ENCODE results near the gene ADSL. TPM values are rescaled to one million over a fixed set of nuclear protein-coding genes. Genes with fewer than 3 reads are reported as not detected.
"Not testable (repeated sequence)": the region's sequence is repeated elsewhere in the genome, so short reads cannot be mapped to it uniquely, and the experiment has no call there.

The ADSL gene
- 100 to 1,000 TPM in 9 of 12 donors, 10 to 100 TPM in 2, not detected in 1; 90.8 to 234 (median 197) TPM for polyA plus RNA-seq (ENCODE audit: insufficient read length in 12 of 12)
- long read RNA-seq, donor 1, full-length matches to known transcripts: 17 of 40 reads
- long read RNA-seq, donor 1, partial matches to known transcripts: 23 of 40 reads
- long read RNA-seq, donor 1, other reads (novel, unspliced or antisense): 0 of 40 reads
- long read RNA-seq, donor 2, full-length matches to known transcripts: 51 of 158 reads
- long read RNA-seq, donor 2, partial matches to known transcripts: 97 of 158 reads
- long read RNA-seq, donor 2, other reads (novel, unspliced or antisense): 10 of 158 reads
- long read RNA-seq, donor 3, full-length matches to known transcripts: 27 of 50 reads
- long read RNA-seq, donor 3, partial matches to known transcripts: 23 of 50 reads
- long read RNA-seq, donor 3, other reads (novel, unspliced or antisense): 0 of 50 reads
- long read RNA-seq, donor 4, full-length matches to known transcripts: 16 of 68 reads
- long read RNA-seq, donor 4, partial matches to known transcripts: 52 of 68 reads
- long read RNA-seq, donor 4, other reads (novel, unspliced or antisense): 0 of 68 reads
- long read RNA-seq, donor 5, full-length matches to known transcripts: 62 of 237 reads
- long read RNA-seq, donor 5, partial matches to known transcripts: 175 of 237 reads
- long read RNA-seq, donor 5, other reads (novel, unspliced or antisense): 0 of 237 reads
- long read RNA-seq, donor 6, full-length matches to known transcripts: 24 of 95 reads
- long read RNA-seq, donor 6, partial matches to known transcripts: 71 of 95 reads
- long read RNA-seq, donor 6, other reads (novel, unspliced or antisense): 0 of 95 reads
- long read RNA-seq, donor 7, full-length matches to known transcripts: 21 of 39 reads
- long read RNA-seq, donor 7, partial matches to known transcripts: 18 of 39 reads
- long read RNA-seq, donor 7, other reads (novel, unspliced or antisense): 0 of 39 reads
- long read RNA-seq, donor 8, full-length matches to known transcripts: 62 of 217 reads
- long read RNA-seq, donor 8, partial matches to known transcripts: 155 of 217 reads
- long read RNA-seq, donor 8, other reads (novel, unspliced or antisense): 0 of 217 reads
- long read RNA-seq, donor 9, full-length matches to known transcripts: 25 of 54 reads
- long read RNA-seq, donor 9, partial matches to known transcripts: 29 of 54 reads
- long read RNA-seq, donor 9, other reads (novel, unspliced or antisense): 0 of 54 reads
- long read RNA-seq, donor 10, full-length matches to known transcripts: 65 of 197 reads
- long read RNA-seq, donor 10, partial matches to known transcripts: 132 of 197 reads
- long read RNA-seq, donor 10, other reads (novel, unspliced or antisense): 0 of 197 reads
- long read RNA-seq, donor 11, full-length matches to known transcripts: 56 of 136 reads
- long read RNA-seq, donor 11, partial matches to known transcripts: 80 of 136 reads
- long read RNA-seq, donor 11, other reads (novel, unspliced or antisense): 0 of 136 reads

DNA sequence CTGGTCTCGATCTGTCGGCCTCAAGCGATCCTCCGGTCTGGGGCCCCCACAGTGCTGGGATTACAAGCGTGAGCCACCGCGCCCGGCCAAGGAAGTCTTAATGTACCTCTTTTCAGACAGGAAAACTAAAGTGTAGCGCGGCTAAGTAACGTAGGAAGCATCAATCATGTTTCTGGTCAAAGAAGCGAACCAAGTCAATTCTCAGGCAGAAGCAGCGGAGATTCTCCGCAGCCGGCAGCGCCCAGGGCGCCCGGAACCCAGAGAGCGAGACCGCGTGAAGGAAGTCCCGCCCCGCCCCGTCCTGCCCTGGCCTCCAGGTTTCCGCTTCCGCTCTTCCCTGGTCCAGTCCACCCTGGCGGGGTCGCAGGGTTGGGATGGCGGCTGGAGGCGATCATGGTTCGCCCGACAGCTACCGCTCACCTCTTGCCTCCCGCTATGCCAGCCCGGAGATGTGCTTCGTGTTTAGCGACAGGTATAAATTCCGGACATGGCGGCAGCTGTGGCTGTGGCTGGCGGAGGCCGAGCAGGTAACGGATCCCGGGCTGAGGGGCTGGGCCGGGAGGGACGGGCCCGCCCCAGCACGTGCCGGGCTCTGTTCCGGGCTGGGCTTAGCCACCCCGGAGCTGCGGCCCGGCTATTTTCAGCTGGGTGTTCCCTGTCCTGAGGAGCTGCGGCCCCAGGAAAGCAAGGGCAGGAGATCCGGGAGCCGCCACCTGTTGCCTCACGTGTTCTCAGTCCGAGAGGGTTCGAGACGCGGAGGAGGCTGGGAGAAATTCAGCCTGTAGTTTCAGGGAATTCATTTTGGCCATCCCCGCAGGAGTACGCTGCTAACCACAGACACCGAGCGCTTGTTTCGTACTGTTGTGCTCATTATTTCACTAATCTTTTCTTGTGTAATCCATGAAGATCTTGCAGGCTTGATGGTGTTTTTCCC lies at the start of gene ADSL:
Gene ADSL (plus strand): TSS at position 316 of the 934 bp plus-strand sequence. CDS start 59 bp downstream, at position 375.
- DNase-seq: peak; percentile 93

DNA sequence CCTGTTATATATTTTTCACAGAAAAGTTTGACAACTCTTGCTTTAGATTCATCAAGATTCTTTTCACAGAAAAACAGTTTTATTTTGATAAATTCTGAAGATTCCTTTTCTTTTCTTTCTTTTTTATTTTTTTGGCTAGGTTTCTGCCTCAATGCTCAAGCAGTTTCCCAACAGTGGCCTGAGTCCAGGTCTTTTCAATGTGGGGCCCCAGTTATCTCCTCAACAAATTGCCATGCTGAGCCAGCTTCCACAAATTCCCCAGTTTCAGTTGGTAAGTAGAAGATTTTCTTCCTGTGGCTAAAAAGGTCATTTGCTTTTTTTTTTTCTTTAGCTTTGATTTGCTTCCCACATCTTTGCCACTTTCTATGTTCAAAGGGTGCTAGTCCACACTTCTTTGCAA lies 46.0 kb upstream of the ADSL start:
- DNase-seq: no peak

DNA sequence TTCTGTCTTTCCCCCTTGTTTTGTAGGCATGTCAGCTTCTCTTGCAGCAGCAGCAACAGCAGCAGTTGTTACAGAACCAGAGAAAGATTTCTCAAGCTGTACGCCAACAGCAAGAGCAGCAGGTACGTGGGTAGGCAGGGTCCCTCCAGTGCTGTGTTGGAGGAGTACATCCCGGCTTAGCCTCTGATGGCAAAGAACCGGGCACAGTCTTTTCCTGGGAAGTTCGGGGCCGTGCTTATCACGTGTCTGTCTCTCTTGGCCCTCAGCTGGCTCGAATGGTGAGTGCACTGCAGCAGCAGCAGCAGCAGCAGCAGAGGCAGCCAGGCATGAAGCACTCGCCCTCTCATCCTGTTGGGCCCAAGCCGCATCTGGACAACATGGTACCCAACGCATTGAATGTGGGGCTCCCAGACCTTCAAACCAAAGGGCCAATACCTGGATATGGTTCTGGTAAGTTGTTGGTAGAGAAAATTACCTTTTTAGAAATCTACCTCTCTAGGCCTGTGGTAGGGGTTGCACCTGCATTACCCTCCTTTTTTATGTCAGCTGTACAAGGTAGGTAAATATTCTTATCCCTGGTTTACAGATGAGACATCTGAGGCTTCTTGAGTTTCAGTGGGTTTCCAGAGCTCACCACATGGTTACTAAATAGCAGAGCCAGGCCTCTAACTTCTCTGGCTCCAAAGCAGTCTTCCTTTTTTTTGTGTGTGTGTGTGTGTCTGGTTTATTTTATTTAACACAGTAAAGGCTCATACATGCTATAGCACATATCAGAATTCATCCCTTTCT lies 45.2 kb upstream of the ADSL start:
- no peak for DNase-seq

DNA sequence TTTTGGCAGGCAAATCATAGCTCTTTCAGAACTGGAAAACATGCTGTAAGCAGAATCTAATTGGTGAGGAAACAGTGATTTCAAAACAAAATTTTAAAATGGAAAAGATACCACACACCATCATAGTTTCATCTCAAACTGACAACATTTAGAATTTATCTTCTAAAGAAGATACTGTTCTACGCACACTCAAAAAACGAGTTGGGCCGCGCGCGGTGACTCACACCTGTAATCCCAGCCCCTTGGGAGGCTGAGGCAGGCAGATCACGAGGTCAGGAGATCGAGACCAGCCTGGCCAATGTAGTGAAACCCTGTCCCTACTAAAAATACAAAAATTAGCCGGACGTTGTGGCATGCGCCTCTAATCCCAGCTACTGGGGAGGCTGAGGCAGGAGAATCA lies 44.2 kb upstream of the ADSL start:
- no peak for DNase-seq

DNA sequence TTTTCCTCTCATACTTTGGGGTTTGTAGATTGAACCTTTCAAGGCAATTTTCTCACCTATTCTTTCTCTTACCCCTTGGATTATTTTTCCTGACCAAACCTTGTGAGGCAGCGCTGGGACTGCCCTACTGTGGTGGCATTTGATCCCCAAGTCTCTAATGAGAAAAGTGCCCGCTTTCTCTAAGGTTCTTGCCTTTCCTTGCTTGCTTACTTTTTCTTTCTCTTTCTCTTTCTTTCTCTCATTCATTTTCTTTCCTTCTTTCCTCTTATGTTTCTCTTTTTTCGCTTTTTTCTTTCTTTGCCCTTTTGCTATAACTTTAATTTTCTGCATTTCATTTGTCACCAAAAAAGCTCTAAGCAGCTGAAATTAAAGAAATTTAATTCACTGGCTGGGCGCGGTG lies 40.7 kb upstream of the ADSL start:
- no peak for DNase-seq

DNA sequence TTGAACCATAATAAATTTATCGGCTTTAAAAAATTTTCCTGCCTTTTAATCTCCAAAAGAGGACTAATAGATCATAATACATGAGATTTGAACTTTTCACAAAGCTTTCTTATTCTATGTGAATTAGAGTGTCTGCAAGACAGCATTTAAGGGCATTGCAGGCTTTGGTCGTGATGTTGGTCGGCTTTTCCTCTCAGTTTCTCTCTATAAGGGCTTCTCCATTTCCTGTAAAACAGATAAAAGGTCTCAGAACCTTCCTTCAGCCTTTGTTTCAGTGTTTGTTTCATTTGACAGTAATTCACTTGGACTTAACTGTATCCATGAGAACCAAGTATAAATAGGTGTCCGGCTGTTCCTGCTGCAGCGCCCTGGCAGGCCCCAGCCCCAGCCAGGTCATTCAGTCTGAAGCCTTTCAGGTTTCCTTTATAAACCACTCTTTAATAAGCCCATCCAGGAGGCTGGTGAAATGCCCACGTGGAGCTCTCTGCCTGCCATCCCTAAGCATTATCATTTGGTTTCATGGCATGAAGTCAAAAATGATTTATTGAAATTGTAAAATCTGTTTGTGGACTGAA lies 37.2 kb upstream of the ADSL start:
- no peak for DNase-seq

DNA sequence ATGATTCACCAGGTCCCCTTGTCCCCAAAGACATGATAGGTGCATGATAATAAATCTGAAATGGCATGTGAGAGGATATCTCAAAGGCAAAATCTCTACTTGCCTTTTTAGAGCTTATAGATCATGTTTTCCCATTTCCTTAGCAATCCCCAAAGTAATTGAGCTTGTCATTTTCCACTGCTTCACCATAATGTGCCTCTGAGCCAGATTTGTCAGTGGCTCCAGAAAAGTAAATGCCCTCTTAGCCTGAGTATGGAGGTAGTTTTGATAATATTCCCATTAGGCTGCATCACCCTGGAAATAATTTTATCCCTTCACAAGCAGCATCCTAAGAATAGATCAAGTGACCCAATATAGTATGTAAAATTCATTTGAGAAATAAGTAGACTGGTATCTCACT lies 36.7 kb upstream of the ADSL start:
- no peak for DNase-seq

DNA sequence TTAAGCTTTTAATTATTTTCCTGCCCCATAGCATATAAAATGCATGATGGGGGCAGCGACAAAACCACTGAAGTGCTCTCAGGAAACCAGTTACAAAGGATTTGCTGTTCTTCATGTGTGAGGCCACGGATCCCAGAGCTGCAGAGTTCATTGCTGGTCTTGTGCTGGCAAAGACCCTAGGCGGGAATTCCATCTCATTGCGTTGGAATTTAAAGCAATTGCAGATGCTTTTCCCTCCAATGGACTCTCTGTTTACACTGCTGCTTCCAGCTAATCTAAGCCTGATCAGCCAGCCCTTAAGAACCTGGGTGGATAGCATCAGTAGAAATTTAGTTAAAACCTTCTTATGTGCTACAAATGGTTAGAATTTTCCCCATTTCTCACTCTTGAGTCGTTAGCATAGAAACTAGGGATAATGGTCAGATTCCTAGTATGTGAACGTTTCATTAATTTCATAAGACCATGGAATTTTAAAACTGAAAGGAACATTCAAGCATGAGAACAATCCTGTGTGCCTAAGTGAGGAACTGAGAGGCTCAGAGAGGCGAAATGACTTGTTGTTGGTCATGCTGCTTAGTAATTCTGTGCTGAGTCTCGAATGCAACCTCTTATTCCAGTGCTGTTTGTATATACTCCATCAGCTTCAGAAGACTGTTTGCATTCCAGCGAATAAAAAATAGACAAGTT lies 36.1 kb upstream of the ADSL start:
- peak; percentile 84 for DNase-seq

DNA sequence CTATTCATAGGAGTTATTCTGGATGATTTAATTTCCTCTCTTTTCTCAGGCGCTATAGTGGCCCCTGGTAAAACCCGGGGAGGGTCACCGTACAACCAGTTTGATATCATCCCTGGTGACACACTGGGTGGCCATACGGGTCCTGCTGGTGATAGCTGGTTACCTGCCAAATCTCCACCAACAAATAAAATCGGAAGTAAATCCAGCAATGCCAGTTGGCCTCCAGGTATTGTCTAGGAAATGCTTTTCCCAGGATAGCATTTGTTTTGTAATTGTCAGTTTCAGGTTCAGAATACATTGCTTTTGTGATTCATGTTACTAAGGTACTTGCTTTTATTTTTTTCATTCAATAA lies 35.6 kb upstream of the ADSL start:
- no peak for DNase-seq

DNA sequence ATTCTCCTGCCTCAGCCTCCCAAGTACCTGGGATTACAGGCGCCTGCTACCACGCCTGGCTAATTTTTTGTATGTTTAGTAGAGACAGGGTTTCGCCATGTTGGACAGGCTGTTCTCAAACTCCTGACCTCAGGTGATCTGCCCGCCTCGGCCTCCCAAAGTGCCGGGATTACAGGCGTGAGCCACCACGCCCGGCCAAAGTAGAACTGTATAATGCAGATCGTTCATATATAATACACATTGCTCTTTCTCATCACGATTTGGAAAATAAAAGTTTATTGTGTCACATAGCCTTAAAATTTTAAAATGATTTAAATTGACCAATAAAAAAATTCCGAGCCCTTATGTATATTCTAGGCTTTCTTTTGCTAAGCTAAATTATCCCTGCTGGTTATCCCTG lies 34.7 kb upstream of the ADSL start:
- DNase-seq: not testable (repeated sequence)

DNA sequence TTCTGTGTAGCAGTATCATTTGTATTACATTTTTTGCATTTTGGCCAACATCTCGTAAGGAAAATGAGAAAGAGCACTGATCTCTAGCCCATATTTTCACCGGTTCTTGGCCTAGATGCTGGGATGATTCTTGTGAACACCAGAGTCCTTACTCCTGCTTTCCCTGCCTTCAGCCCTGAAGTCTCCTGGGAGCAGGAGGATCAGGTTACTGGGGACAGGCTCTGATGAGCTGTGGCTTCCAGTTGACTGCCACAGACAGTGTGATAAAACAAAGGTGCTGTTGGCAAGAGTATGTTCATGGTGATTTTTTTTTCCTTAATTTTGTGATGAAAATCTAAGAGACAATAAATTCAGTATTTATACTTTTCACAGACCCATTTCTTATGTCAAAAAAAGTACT lies 34.2 kb upstream of the ADSL start:
- DNase-seq: no peak

DNA sequence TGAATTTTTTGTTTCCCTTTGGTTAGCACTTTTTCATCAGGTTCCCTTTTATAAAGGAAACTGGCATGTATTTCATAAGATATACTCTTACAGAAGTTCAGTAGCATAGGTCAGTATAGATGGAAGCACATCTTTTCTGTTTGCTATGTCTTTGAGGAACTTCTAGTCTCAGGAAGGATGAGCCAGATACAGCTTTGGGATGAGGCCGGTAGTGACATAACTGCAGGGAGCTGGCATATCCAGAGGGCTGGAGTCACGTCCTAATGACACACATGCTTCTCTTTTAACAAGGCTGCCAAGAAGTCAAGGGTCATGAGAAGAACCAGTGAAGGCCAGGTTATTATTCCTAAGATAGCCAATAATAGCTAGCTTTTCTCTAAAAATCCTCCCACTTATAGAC lies 33.3 kb upstream of the ADSL start:
- no peak for DNase-seq

DNA sequence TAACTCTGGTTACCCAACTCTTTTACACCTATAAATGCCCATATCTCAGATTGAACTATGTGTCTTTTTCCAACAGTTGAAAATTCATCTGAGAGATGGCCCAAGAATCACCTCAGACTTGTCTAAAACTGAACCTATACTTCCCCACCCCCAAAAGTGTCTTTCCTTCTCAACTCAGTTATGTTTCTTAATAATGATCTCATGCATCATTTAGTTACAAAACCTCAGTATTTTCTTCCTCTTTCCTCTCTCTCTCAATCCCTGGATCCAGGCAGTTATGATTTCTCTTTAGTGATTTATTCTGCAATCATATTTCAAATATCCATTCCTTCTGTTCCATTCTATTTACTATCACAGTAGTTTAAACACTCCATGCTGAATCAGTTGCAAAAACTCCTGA lies 32.3 kb upstream of the ADSL start:
- DNase-seq: no peak

DNA sequence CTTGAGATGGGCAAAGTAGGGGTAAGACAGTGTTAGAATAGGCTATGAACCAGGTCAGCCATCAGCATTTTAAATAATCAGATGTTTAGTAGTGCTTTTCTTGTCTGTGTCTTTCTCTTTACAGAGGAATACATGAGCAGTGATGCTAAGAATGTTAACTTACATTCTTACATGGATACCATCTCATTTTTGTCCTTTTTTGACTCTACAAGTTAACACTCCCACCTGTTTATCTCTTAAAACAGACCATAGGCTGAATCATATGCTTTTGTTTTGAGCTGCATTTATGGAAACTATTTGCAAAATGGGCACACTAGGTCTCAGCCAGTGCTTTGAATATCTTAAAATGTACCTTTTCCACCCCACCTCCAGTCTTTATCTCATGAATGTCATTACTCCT lies 25.6 kb upstream of the ADSL start:
- DNase-seq: no peak

DNA sequence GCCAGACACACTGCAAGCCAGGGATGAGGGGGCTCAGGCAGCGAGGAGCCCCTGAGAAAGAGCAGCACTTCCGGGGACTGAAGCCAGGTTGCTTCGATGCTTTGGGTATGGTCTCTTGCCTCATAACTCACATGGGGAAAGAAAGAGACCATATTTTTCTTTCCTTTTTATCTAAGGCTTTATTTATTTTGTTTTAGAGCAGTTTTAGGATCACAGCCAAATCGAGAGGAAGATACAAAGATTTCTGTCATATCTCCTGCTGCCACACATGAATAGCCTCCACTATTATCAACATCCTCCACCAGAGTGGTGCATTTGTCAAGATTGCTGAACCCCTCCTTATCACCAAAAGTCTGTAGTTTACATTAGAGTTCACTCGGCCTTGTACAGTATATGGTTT lies 24.3 kb upstream of the ADSL start:
- no peak for DNase-seq

DNA sequence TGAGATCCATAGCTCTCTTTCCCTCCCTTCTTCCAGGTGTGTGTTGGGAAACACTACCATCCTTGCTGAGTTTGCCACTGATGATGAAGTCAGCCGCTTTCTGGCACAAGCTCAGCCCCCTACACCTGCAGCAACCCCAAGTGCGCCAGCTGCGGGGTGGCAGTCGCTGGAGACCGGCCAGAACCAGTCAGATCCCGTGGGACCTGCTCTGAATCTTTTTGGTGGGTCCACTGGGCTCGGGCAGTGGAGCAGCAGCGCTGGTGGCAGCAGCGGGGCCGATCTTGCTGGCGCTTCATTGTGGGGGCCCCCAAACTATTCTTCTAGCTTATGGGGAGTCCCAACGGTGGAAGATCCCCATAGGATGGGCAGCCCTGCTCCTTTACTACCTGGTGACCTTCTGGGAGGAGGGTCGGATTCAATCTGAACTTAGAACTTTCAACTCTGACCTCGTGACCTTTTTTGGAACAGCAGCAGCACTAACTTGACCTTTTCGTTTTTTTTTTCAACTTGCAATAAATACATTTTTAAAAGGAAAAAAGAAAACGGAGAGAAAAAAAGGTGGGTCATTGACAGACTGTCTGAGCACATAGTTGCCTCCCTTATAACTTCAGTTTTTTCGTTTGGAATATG lies 23.4 kb upstream of the ADSL start:
- no peak for DNase-seq

DNA sequence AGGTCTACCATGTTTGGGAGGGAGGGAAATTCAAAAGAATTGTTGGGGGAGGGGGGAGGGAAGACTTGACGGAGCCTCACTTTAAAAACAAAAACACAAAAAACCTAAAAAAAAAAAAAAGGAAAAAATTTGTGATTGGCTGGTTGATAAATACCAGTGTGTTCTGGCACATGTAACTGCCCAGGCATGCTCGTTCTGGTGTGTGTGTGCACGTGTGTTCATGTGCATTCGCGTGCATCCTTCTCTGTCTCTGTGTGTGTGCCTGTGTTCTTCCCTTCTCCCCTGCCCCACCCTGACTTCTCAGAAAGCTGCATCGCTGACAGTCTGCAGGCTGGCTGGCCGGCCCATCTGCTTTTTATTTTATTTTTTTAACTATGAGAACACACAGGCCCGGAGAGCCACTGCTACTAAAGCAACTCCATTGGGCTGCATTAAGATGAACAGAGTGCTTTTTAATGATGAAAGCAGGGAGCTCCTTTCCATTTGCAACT lies 22.6 kb upstream of the ADSL start:
- DNase-seq: peak; percentile 63
